GM04504 (cell line): Measurements from ENCODE around the gene SEMA6A.

Experiments used
- DNase-seq: peaks from one replicate; pipeline ENCODE4 v3.0.0-alpha.2; 2012; ENCODE audit warnings: low read depth

Gene SEMA6A

GRCh38 chr5:116459301-116459700 lies 115.3 kb downstream of the SEMA6A start:
- no peak for DNase-seq

GRCh38 chr5:116457062-116457461 lies 117.6 kb downstream of the SEMA6A start:
- DNase-seq = no peak

DNA sequence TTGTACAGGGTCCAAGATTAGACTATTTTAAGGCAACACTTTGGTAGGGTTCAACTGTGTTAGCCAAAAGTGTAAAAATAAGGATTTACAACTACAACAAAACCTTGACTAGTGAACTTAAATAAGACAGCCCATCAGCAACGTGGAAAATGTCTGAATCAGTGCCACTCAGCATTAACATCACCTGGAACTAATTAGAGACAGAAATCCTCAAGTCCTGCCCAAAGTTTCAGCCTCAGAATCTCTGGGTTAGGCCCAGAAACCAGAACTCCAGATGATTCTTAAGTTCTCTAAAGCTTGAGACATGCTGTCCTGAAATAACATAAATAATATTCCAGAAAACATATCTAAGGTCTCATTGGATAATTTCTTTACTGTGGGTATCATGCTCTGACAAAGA lies 118.6 kb downstream of the SEMA6A start:
- DNase-seq = no peak

DNA sequence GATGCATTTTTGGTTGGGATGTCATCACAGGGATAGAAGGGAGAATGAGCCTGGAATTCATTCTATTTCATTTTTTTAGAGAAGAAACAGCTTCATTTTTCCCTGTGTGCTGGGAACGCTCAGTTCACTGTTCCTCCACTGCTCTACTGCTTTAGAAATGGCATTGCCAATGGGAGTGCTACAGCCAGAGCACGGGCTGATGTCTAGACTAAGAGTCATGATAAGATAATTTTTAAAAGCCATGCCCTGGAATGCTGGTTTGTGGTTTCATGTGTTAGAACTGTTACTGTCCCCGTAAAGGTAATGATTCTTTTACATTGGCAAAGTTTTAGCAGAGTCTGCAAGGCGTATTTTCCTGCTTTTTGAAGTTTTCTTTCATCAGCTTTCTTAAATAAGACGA lies 119.6 kb downstream of the SEMA6A start:
- no peak for DNase-seq

- peak; percentile 83 for DNase-seq
Measured at GRCh38 chr5:116454417-116454927, 120.2 kb downstream of the SEMA6A start.

GRCh38 chr5:116453988-116454411 lies 120.6 kb downstream of the SEMA6A start:
- DNase-seq = no peak

DNA sequence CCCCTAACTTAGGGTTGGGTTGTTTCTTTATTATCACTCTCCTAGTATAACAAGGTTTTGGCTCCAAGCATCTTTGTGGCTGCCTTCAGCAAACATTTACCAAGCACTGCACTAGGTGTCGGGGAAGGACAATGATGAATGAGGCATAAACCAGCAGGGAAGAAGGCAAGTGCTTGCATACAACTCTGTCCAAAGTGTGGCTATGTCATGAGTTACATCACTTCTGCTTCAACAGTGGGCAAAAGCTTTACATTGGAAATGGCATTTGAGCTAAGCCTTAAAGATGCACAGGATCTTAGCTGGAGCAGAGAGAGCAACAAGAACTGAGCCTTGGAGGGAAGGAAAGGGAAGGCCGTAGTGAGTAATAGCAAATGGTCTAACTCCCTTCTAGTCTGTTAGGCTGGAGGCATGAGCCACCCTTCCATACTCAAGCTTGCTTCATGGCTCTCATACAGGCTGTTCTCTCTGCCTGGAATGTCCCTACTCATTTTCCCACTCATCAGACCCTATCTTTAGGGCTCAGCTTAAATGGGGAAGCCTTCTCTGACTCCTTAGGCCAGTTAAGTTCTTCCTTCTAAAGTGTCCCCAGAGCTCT lies 121.8 kb downstream of the SEMA6A start:
- DNase-seq = no peak

- DNase-seq = no peak
Measured at GRCh38 chr5:116451905-116452450, 122.6 kb downstream of the SEMA6A start.

DNA sequence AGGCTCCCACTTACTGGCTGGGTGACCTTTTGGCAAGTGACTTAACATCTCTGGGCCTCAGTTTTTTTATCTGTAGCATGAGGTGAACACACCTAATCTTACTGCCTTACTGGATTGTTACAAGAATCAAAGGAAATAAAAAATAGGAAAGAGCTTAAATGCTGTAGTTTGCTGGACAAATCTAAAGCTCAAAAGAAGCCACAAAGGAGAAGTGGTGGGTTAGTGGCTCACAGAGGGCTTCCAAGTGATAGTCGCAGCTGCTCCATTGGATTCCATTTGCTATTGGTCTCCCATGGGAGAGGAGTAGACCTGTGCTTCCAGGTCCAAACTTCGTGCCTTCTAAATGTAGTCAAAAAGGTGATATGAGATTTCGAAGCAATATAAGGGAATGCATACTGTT lies 123.6 kb downstream of the SEMA6A start:
- no peak for DNase-seq

DNA sequence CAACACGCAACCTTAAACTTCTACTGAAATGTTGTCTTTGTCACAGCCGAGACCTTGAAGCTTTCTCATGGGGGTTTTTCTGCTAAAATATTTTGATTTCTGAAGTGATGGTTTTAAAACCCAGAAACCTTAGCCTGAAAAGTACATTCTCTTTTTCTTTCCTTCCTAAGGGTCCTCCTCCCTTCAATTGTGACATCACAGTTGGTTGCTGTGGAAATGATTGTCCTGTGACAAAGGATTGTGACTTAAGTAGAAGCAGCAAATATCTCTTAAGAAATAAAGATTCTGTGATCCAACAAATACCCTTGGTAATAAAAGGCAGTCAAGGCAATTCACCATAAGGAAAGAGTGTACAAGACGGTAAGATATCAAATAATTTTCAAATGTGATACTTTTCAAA lies 125.2 kb downstream of the SEMA6A start:
- no peak for DNase-seq

DNA sequence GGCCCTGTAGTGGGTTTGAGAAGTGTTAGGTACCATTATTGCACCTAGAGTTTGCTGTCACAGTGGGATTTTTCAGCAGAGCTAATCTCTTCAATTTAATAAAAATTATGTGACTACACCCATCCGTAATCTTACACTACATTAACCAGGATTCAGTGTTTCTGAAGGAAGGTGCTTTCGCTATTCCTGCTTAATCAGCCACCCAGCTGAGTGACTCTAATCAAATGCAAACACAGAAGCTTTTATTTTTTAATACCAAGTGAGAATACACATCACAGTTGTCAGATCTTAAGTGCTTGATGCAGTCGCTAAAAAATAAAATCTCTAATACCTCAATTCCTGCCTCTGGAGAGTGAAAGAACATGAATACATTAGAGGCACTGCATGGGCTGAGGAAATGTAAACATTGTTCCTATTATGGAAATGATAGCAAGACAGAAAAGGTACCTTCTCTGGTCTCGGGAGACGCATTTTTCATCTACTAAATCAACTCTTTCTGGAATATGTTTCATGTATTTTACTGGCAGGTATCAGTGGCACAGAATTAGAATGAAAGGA lies 125.7 kb downstream of the SEMA6A start:
- DNase-seq = no peak

GRCh38 chr5:116448450-116448849 lies 126.2 kb downstream of the SEMA6A start:
- no peak for DNase-seq

DNA sequence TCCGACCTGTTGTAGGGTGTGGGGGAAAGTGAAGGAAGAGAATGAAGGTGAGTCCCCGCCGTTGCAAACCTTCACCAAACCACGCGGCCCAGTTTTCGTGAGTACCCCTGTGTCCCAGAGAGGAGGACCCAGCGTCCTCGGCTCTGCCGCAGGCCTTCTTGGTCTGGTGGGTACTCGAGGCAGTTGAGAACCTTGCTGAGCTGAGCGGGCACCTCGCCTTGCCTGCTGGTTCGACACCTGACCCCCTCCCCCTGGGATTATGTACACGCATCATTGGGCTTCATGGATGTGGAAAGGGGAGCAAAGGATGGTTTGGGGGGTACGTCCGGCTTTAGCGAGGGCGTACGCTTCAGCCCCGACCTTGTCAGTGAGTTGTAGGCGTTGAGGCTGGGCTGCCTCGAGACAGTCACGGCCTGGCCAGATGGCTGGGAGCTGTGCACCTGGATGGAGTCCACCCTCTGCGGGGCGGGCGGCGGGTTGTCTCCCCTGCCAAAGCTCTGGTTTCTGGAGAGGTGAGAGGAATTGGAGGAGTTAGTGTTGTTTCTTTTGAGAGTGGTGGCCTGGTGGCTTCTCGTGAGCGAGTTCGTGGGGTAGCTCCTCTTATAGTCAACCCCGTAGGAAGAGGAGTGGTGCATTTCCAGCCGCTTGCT lies 128.1 kb downstream of the SEMA6A start:
- DNase-seq = no peak

DNA sequence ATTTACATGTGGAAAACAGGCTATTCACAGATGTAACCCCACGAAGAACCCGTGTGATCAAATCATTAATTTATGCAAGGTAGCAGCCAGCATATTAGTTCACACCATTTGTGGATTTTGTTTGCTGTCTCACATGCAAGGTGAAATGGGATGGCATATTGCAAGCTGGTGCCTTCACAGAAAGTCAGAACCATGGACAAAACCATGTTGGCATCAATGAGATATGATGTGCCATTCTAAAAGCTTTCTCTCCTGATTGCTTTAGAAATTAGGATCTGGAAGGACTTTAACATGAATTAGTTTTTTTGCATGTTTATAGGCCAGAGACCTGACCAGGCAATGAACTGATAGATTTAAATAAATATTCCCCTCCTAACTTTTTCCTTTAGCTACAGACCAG lies 129.3 kb downstream of the SEMA6A start:
- no peak for DNase-seq

DNA sequence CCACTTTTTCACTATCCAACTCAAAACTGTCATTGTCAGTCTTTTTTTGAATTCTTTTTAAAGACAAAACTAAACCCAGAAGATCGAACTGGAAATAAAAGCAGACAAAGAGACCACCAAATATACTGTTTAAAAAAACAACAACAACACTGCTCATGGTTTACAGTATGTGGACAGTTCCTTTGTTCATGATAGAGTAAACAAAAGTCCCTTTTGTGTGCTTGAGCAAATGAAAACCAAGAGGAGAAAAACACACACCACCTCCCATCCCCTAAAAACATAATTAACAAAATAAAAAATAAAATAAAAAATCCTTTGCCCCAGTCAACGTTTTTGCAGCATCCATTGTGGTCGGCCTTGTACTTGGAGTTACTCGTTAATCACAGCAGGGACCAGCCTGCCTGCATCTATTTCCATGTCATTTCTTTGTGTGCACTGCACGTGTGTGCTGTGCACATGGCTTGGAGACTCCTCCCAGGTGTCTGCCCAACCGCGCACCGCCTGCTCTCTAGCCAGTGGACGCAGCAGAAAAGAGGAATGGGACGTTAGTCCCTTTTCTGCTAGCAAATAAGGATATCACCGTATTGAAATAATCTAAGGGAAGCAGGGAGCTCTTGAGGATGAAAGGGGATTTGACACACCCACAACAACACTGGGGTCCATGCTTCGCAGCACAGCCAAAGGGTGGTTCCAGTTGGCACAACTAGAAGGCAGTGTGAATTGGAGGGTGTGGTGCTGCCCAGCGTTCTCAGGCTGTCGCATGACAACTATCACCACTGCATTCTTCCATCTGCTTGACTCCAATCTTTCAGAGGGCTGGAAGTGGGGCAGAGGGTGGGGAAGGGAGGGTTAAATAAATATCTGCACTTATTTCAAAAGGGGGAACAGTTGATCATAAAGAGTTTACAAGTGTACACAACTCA lies 130.0 kb downstream of the SEMA6A start:
- no peak for DNase-seq

- no peak for DNase-seq
Measured at GRCh38 chr5:116442931-116443551, 131.6 kb downstream of the SEMA6A start.

DNA sequence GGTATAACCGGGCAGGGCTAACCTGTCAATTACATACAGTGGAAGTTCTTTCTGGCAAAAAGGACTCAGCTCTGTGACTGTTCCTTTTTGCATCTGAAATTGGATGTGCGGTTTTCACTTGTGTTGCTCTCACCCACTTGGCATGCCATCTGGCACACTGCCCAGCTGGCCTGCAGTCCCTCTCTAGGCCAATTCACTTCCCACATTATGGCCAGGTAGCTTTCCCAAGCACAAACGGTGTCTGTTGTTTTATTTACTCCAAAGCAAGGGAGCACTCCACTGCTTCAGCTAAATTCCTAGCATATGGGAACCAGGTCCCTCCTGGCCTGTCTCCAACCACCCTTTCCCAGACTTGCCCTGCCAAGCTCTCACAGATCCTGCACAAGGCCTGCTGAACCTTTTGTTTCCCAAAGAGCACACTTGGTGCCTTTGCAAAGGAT lies 132.5 kb downstream of the SEMA6A start:
- DNase-seq = no peak

- no peak for DNase-seq
Measured at GRCh38 chr5:116441223-116441622, 133.4 kb downstream of the SEMA6A start.

- no peak for DNase-seq
Measured at GRCh38 chr5:116440457-116441001, 134.1 kb downstream of the SEMA6A start.

DNA sequence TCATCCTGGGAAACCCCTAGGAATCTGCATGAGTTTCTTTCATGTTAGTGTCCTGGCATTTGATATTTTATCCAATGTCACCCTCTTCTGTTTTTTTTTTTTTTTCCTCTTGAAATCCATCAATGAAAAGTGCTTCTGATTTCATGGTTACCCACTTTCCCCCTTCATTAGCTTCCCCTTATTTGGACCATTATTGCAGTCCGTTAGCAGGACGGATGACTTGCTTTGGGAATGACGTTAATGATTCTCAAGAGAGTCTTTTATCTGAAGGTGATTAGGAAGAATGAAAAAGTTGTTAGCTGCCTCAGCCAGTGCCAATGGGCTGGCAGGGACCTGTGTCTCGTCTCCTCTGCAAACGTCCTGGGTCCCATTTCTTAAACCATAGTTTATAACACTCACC lies 134.7 kb downstream of the SEMA6A start:
- DNase-seq = no peak

- DNase-seq = no peak
Measured at GRCh38 chr5:116438979-116439554, 135.6 kb downstream of the SEMA6A start.
